OCI-LY1 (cell line): ENCODE measurements around the gene ATP9B.

ENCODE experiments used
- H2AFZ ChIP-seq: fragments of 200-600 bp; sonication (generic), shearing (Covaris generic); 2 replicates; pipeline ENCODE4 v1.6.0; 2014; ENCODE audit warnings: antibody characterized with exemption, mild to moderate bottlenecking, low read length
- H3F3A ChIP-seq: fragments of 200-600 bp; sonication (generic), shearing (Covaris generic); 2 replicates; pipeline ENCODE4 v1.6.0; 2014; ENCODE audit warnings: mild to moderate bottlenecking, antibody characterized with exemption, low read length, moderate library complexity; ENCODE audit not compliant: insufficient read depth
- H3K27ac ChIP-seq: fragments of 200-600 bp; sonication (generic); 2 replicates; pipeline ENCODE4 v1.5.1; 2014; ENCODE audit warnings: low read length, mixed run types, mild to moderate bottlenecking, low read depth; ENCODE audit not compliant: poor library complexity, severe bottlenecking
- H3K27me3 ChIP-seq: fragments of 200-600 bp; sonication (generic); 2 replicates; pipeline ENCODE4 v1.6.0; 2014; ENCODE audit warnings: antibody characterized with exemption, mild to moderate bottlenecking, low read length, moderate library complexity; ENCODE audit not compliant: insufficient read depth
- H3K36me3 ChIP-seq: fragments of 200-600 bp; sonication (generic); 2 replicates; pipeline ENCODE4 v1.6.1; 2014; ENCODE audit warnings: mild to moderate bottlenecking, antibody characterized with exemption, low read length, moderate library complexity, mixed read lengths; ENCODE audit not compliant: insufficient read depth
- H3K4me1 ChIP-seq: fragments of 200-600 bp; sonication (generic); 2 replicates; pipeline ENCODE4 v1.5.1; 2014; ENCODE audit warnings: mild to moderate bottlenecking, low read length, moderate library complexity; ENCODE audit not compliant: insufficient read depth, severe bottlenecking
- H3K4me2 ChIP-seq: fragments of 200-600 bp; sonication (generic), shearing (Covaris generic); 2 replicates; pipeline ENCODE4 v1.6.1; 2014; ENCODE audit warnings: low read length
- H3K4me3 ChIP-seq: fragments of 200-600 bp; sonication (generic); 2 replicates; pipeline ENCODE4 v1.5.1; 2014; ENCODE audit warnings: low read length, low read depth, mild to moderate bottlenecking, mixed read lengths; ENCODE audit not compliant: poor library complexity, severe bottlenecking
- H3K79me2 ChIP-seq: fragments of 200-600 bp; shearing (Covaris generic); 2 replicates; pipeline ENCODE4 v1.6.1; 2016; ENCODE audit warnings: mixed run types, low read length, mixed read lengths; ENCODE audit not compliant: insufficient read depth
- H3K9ac ChIP-seq: fragments of 200-600 bp; sonication (generic), shearing (Covaris generic); 2 replicates; pipeline ENCODE4 v1.6.1; 2014; ENCODE audit warnings: mild to moderate bottlenecking, low read length, mixed read lengths
- H3K9me2 ChIP-seq: fragments of 200-600 bp; sonication (generic), shearing (Covaris generic); 2 replicates; pipeline ENCODE4 v1.6.1; 2014; ENCODE audit warnings: low read depth, mild to moderate bottlenecking, low read length, mixed read lengths
- H3K9me3 ChIP-seq: fragments of 200-600 bp; shearing (Covaris generic); 2 replicates; pipeline ENCODE4 v1.6.1; 2014; ENCODE audit warnings: low read length, mixed read lengths
- H4K20me1 ChIP-seq: fragments of 200-600 bp; sonication (generic), shearing (Covaris generic); 2 replicates; pipeline ENCODE4 v1.6.0; 2016; ENCODE audit warnings: mild to moderate bottlenecking, low read length; ENCODE audit not compliant: insufficient read depth
- CTCF ChIP-seq: fragments of 200-600 bp; sonication (generic), shearing (Covaris generic); IDR thresholded peaks from 2 replicates; pipeline ENCODE4 v1.5.1; 2017; ENCODE audit warnings: mild to moderate bottlenecking, antibody characterized with exemption, low read length, moderate library complexity, mixed read lengths
- EZH2 ChIP-seq: fragments of 200-600 bp; sonication (generic), shearing (Covaris generic); IDR thresholded peaks from 2 replicates; pipeline ENCODE4 v1.8.0; 2017; ENCODE audit warnings: borderline replicate concordance, mixed run types, mild to moderate bottlenecking, antibody characterized with exemption, low read length, moderate library complexity, mixed read lengths

Gene ATP9B

GRCh38 chr18:79337184-79337583 is 268.0 kb downstream of the ATP9B start:
- no peaks in the 10 kb centered on the region for H3K27me3 ChIP-seq
- no peaks in the 10 kb centered on the region for H3K9me2 ChIP-seq
- no peak overlapping the region for H3K27ac ChIP-seq
- TF ChIP-seq EZH2 = no peak
- H3K4me2 ChIP-seq = no peak overlapping the region
- no peaks in the 10 kb centered on the region for H3F3A ChIP-seq
- no peaks in the 10 kb centered on the region for H3K4me1 ChIP-seq
- no peaks in the 10 kb centered on the region for H4K20me1 ChIP-seq
- H3K79me2 ChIP-seq = no peaks in the 10 kb centered on the region
- H3K9me3 ChIP-seq = 0 out of 2 replicates have a peak, but pooled peaks cover 3% of the 10 kb centered on the region
- no peak overlapping the region for H3K9ac ChIP-seq
- H3K36me3 ChIP-seq = peaks cover 33% of the 10 kb centered on the region
- no peak overlapping the region for H2AFZ ChIP-seq
- no peak overlapping the region for H3K4me3 ChIP-seq

GRCh38 chr18:79337620-79338019 is 268.4 kb downstream of the ATP9B start:
- H3K27me3 ChIP-seq = no peaks in the 10 kb centered on the region
- no peak overlapping the region for H2AFZ ChIP-seq
- H3K9ac ChIP-seq = no peak overlapping the region
- H3K9me2 ChIP-seq = no peaks in the 10 kb centered on the region
- H3K36me3 ChIP-seq = peaks cover 33% of the 10 kb centered on the region
- H3K4me2 ChIP-seq = no peak overlapping the region
- H3K9me3 ChIP-seq = 0 out of 2 replicates have a peak, but pooled peaks cover 3% of the 10 kb centered on the region
- no peaks in the 10 kb centered on the region for H3K4me1 ChIP-seq
- no peak overlapping the region for H3K27ac ChIP-seq
- H3K79me2 ChIP-seq = no peaks in the 10 kb centered on the region
- H4K20me1 ChIP-seq = no peaks in the 10 kb centered on the region
- H3F3A ChIP-seq = no peaks in the 10 kb centered on the region
- TF ChIP-seq CTCF (no peak), EZH2 (no peak)
- no peak overlapping the region for H3K4me3 ChIP-seq

GRCh38 chr18:79339094-79339908 is 270.1 kb downstream of the ATP9B start:
- Histone ChIP-seq H3K4me2 (no peak overlapping the region), H3K79me2 (no peaks in the 10 kb centered on the region), H3K27ac (no peak overlapping the region), H3K9ac (no peak overlapping the region), H3F3A (no peaks in the 10 kb centered on the region), H3K9me3 (0 out of 2 replicates have a peak, but pooled peaks cover 3% of the 10 kb centered on the region), H3K4me1 (no peaks in the 10 kb centered on the region), H2AFZ (no peak overlapping the region), H3K27me3 (no peaks in the 10 kb centered on the region), H3K36me3 (peaks cover 34% of the 10 kb centered on the region), H3K4me3 (no peak overlapping the region), H3K9me2 (no peaks in the 10 kb centered on the region), H4K20me1 (no peaks in the 10 kb centered on the region)
- no peak for TF ChIP-seq EZH2
- TF ChIP-seq CTCF = no peak
